ENCODE measurements around the gene SMTNL2.
"Not testable (repeated sequence)": the region's sequence is repeated elsewhere in the genome, so short reads cannot be mapped to it uniquely, and the experiment has no call there.

Gene SMTNL2

DNA sequence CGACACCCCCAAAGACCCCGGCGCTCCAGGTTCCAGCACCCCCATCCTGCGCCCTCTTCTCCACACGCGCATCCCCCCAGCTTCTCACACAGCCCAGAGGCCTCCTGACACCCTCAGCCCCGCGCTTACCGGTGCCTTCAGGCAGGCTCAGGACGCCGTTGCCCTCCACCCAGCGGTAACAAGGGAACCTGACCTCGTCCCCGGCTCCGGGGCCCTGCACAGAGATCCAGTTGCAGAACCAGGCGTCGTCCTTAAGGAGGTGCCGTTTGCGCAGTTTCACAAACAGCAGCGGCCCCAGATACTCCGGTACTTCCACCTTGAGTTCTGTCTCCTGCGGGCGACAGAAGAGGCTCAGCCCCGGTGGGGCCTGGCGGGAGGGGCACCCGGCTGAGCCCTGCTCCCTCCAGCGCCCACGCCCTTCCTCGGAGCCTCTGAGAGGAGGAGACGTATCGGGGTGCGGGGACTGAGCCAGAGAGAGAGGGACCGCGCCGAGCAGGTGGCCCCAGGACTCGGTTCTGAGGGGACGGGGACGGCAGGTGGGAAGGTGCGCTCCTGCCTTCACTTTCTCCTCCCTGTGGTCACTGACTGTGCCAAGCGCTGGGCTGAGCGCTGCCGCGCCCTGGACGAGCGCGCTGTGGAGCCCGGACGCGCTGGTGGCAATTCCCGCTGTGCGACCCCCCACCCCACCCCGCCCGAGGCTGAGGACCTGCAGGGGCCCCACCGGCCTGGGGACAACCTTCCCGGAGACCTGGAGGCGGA, 55.2 kb downstream of the SMTNL2 start:
- DNase-seq, result not testable (repeated sequence)

DNA sequence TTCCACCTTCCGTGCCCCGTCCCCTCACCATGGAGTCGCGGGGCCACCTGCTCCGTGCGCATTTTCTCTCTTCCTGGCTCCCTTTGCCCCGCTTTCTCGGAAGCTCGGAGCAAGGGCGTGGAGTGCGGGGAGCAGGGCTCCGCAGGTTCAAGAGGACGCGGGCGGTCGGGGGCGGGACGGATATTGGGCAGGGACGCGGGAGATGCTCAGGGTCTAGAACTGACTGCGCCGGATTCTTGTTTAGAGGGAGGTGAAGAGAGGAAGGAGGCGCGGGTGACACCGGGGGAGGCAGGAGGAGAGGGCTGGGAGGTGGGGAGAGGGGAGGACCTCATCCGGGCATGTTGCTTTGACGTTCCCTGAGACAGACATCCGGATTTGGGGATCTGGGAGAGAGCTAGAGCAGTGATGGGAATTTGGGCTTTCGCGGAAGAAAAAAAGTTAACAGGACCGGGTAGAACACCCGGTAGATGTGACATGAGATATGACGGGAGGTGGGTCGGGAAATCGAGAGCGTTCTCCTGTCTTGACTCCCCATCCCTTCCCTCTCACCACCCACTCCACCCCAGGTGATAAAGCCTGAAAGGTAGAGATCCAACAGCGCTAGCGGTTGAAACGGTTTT, 56.4 kb downstream of the SMTNL2 start:
- not testable (repeated sequence) for DNase-seq

DNA sequence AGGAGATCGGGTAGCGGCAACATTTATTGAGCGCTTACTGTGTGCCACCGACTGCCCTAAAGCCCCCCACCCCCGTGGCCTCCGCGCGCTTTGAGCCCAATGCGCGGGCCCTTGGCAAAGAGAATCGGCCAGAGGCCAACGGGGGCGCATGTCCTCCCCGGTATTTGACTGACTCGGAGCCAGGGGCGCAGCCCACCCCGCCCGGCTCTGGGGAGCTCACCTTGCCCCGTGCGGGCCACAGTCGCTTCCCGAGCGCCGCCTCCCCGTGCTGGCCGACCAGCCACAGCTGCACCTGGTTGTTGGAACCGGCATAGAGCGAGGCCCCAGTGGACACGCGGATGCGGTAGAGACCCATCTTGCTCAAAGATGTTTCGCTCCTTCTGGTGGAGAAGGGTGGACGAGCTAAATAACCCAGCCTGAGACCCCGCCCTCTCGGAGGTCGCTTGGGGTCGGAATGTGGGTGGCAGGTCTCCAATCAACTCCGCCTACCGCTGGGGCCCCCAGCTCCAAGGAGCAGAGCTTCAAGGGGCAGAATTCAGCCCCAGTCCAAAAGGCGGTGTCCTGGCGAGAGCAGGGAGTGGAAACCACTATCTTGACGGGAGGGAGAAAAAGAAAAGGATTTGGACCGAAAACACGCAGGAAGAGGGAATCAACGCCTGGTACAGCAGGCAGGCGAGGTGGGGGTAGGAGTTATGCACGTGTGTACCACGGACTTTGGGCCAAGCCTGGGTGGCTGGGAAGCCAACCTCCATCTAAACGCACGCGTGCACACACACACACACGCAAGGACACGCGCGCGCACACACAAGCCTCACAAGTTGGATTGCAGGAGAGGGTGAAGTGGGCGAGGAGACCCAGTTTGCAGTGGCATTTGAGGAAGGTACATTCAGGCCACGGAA, 57.2 kb downstream of the SMTNL2 start, which contains the start of gene ALOX15:
TSS of gene ALOX15 (minus strand) at position 382 of the 899 bp plus-strand sequence. CDS start at position 355, 27 bp downstream.
- DNase-seq, result no peak

DNA sequence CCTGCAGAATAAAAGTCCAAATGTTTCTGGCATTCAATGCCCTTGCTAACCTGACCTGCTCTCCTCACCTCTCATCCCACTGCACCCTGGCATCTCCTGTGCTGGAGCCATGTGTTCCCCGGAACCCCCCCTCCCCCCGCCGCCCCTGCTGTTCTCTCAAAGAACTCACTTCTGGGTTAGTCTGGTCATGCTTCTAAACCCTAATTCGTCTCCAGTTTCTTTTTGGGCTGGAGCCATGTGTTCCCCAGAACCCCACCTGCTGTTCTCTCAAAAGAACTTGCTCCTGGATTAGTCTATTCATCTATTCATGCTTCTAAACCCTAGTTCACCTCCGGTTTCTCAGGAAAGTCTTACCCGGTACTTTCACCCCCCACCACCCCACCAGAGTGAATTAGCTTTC, 58.0 kb downstream of the SMTNL2 start:
- no peak for DNase-seq

DNA sequence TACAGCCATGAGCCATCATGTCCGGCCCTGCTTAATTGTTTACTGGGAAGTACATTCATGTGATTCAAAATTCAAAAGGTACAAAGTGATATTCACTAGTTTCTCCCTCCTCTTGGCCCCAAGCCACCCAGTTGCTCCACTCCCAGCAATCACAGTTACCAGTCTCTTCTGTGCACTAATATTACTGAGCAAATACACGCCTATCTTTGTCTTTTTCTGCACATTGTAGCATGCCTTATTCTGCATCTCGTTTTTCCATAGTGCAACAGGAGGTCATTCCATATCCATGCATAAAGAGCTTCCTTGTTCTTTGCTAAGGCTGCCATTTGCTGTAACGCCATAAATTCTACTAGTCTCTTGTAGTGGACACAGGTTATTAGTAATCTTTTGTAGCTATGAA, 59.3 kb downstream of the SMTNL2 start:
- DNase-seq, result no peak

DNA sequence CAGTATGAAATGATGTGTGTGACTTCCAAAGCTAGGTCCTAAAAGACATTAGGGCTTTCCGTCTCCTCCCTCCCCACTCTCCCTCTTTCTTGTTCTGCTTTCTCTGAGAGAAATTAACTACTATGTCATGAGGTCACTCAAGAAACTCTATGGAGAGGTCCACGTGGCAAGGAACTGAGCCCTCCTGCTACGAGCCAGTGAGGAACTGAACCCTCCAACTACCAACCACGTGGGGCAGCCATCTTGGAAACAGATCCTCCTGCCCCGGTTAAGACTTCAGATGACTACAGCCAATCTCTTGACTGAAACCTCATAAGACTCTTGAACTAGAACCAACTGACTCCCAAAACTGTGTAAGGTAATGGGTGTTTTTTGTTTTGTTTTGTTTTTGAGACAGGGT, 61.3 kb downstream of the SMTNL2 start:
- DNase-seq, result no peak

DNA sequence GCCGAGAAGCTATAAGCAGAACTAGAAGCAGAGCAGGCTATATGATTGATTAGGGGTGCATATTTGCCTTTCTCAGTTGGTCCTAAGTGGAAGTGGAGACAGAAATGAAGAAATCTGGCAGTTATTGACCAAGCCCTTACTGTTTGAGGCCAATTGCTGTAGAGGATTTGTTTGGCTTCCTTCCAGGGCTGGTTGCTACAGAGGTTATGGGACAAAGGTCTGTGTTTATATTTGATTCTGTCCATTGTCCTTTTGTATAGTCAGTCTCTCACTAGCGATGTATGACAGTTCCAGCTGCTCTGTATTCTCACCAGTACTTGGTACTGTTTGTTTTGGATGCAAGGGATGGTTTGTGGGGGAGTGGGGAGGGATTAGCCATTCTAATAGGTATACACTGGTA, 64.4 kb downstream of the SMTNL2 start:
- no peak for DNase-seq

DNA sequence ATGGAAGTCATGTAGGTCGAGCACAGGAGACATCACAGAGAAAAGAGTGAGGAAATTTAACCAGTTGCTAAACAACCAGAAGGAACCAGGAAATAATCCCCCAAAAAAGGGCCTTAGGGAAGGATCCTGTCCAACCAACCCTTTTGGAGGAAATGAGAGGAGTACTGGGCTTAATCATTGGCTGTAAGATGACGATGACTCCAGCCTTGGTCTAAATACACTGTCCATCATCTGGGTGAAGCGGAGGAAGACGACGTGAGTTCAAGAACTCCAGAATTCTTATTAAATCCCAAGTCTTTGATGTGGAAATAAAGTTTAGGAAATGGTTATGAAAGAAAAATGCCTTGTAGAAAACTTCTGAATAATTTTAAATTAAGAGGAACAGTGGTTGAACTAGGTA, 68.7 kb downstream of the SMTNL2 start:
- no peak for DNase-seq

DNA sequence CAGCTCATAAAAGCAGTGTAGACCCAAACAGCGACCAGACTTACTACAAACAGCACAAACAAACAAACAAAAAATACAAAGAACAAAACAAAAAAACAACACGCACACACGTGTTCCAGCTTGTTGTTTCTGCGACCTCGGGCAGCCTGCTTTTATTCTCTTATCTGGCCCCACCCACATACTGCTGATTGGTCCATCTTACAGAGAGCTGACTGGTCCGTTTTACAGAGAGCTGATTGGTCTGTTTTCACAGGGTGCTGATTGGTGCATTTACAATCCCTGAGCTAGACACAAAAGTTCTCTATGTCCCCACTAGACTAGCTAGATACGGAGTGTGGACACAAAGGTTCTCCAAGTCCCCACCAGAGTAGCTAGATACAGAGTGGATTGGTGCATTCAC, 71.6 kb downstream of the SMTNL2 start:
- not testable (repeated sequence) for DNase-seq

DNA sequence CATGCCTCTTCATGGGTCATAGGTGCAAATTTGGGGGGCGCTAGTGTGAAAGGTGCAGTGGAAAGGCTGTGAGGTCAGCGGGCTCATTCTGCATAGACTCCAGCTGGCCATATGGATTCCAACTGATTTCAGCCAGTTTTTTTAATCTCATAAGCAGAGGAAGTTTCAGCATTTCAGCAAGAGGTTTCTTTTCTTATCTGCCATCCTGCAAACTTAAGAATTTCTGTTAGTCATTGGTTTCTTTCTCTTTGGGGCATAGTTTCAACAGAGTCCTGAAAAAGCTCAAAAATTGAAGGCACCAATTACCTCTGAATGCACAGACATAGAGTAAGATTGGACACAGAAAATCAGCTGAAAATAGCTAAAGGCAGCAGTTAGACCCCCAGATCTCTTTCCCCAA, 73.3 kb downstream of the SMTNL2 start:
- no peak for DNase-seq

Measured in NCI-H187 (cell line).